Neural progenitor cell (in vitro differentiated cells): ENCODE data around the gene PLD4. TPM values are rescaled to one million over a fixed set of nuclear protein-coding genes. Genes with fewer than 3 reads are reported as not detected.
A peak's percentile ranks its signal among the peaks of the same experiment; 100 is the strongest.

ENCODE experiments used
- DNase-seq: peaks from one replicate; pipeline ENCODE4 v3.0.0-alpha.2; 2016; ENCODE audit warnings: low spot score
- H2AFZ ChIP-seq: fragments of 200-600 bp; sonication (generic); replicated peaks from 2 replicates; pipeline ENCODE4 v1.6.1; 2016; ENCODE audit warnings: antibody characterized with exemption
- H3F3A ChIP-seq: fragments of 200-600 bp; sonication (generic); 2 replicates; pipeline ENCODE4 v1.6.1; 2016; ENCODE audit warnings: antibody characterized with exemption, low read depth
- H3K27ac ChIP-seq: fragments of 200-600 bp; sonication (generic); 2 replicates; pipeline ENCODE4 v1.5.1; 2016; ENCODE audit warnings: mild to moderate bottlenecking
- H3K27me3 ChIP-seq: fragments of 200-600 bp; sonication (generic); 2 replicates; pipeline ENCODE4 v1.6.1; 2016; ENCODE audit warnings: mild to moderate bottlenecking, moderate library complexity
- H3K36me3 ChIP-seq: fragments of 200-600 bp; sonication (generic); 2 replicates; pipeline ENCODE4 v1.5.1; 2016
- H3K4me1 ChIP-seq: fragments of 200-600 bp; sonication (generic); 2 replicates; pipeline ENCODE4 v1.6.1; 2016; ENCODE audit warnings: mixed run types
- H3K4me2 ChIP-seq: fragments of 200-600 bp; sonication (generic); 2 replicates; pipeline ENCODE4 v1.6.1; 2016
- H3K4me3 ChIP-seq: fragments of 200-600 bp; sonication (generic); 2 replicates; pipeline ENCODE4 v1.5.1; 2016
- H3K79me2 ChIP-seq: fragments of 200-600 bp; sonication (generic); 2 replicates; pipeline ENCODE4 v1.6.1; 2016; ENCODE audit warnings: low read depth
- H3K9ac ChIP-seq: fragments of 200-600 bp; sonication (generic); 2 replicates; pipeline ENCODE4 v1.6.1; 2016
- H3K9me3 ChIP-seq: fragments of 200-600 bp; sonication (generic); 2 replicates; pipeline ENCODE4 v1.5.1; 2016; ENCODE audit warnings: low read depth
- H4K20me1 ChIP-seq: fragments of 200-600 bp; sonication (generic); 2 replicates; pipeline ENCODE4 v1.6.1; 2016; ENCODE audit warnings: low read depth
- H3K27ac Mint-ChIP-seq: 3 replicates; pipeline ENCODE4 v1.8.0; 2021; ENCODE audit warnings: mixed read lengths
- H3K27me3 Mint-ChIP-seq: 2 replicates; pipeline ENCODE4 v1.8.0; 2022; ENCODE audit warnings: low read depth, mild to moderate bottlenecking, inconsistent platforms, moderate library complexity, mixed read lengths; ENCODE audit not compliant: insufficient read depth
- H3K36me3 Mint-ChIP-seq: 3 replicates; pipeline ENCODE4 v1.8.0; 2021; ENCODE audit warnings: mixed read lengths
- H3K4me1 Mint-ChIP-seq: 3 replicates; pipeline ENCODE4 v1.8.0; 2021; ENCODE audit warnings: mixed read lengths
- H3K4me3 Mint-ChIP-seq: 3 replicates; pipeline ENCODE4 v1.8.0; 2021; ENCODE audit warnings: mild to moderate bottlenecking, moderate library complexity, mixed read lengths
- H3K9me3 Mint-ChIP-seq: 3 replicates; pipeline ENCODE4 v1.8.0; 2020; ENCODE audit warnings: mixed read lengths
- CTCF ChIP-seq: fragments of 200-600 bp; sonication (generic); IDR thresholded peaks from 2 replicates; pipeline ENCODE4 v1.5.1; 2017; ENCODE audit warnings: antibody characterized with exemption, mild to moderate bottlenecking
- EZH2 ChIP-seq: fragments of 200-600 bp; sonication (generic); IDR thresholded peaks from 2 replicates; pipeline ENCODE4 v1.6.1; 2017; ENCODE audit warnings: antibody characterized with exemption, mild to moderate bottlenecking, moderate library complexity
- EZH2phosphoT487 ChIP-seq: fragments of 200-600 bp; sonication (generic); IDR thresholded peaks from 2 replicates; pipeline ENCODE4 v1.6.1; 2017; ENCODE audit warnings: antibody characterized with exemption
- total RNA-seq: library from RNA; depleted of rRNA; stranded (reverse); fragments of >200 nt; gene quantifications from 2 replicates; pipeline ENCODE4 v1.2.3, GENCODE V29; 2015; ENCODE audit warnings: low replicate concordance

PLD4 gene
- total RNA-seq, 1 donor from 2014 or later, result not detected

GRCh38 chr14:104976198-104977007 is 51.7 kb downstream of the PLD4 start:
- H3K4me2 ChIP-seq, result no peak overlapping the region
- H3K4me1 ChIP-seq, result peaks cover 20% of the 10 kb centered on the region
- H3K36me3 ChIP-seq, result no peaks in the 10 kb centered on the region
- no peaks in the 10 kb centered on the region for H3K9me3 ChIP-seq
- TF ChIP-seq EZH2, result no peak
- no peak for TF ChIP-seq EZH2phosphoT487
- TF ChIP-seq CTCF, result peak; percentile 76
- Mint-ChIP-seq H3K4me3 (peak overlapping the region; percentile 78), H3K36me3 (no peaks in the 10 kb centered on the region), H3K27ac (no peak overlapping the region), H3K4me1 (peaks cover 27% of the 10 kb centered on the region), H3K9me3 (no peaks in the 10 kb centered on the region), H3K27me3 (peaks cover 24% of the 10 kb centered on the region)
- H4K20me1 ChIP-seq, result peaks cover 28% of the 10 kb centered on the region
- H3F3A ChIP-seq, result no peaks in the 10 kb centered on the region
- peak; percentile 85 for DNase-seq
- no peak overlapping the region for H3K4me3 ChIP-seq
- no peaks in the 10 kb centered on the region for H3K79me2 ChIP-seq
- H3K9ac ChIP-seq, result no peak overlapping the region
- no peak overlapping the region for H3K27ac ChIP-seq
- no peak overlapping the region for H2AFZ ChIP-seq
- H3K27me3 ChIP-seq, result peaks cover 54% of the 10 kb centered on the region

- Histone ChIP-seq H3K27ac (no peak overlapping the region), H3K79me2 (no peaks in the 10 kb centered on the region), H3K4me2 (peak overlapping the region; percentile 97), H3F3A (no peaks in the 10 kb centered on the region), H3K4me3 (peak overlapping the region; percentile 59), H3K36me3 (no peaks in the 10 kb centered on the region), H3K9me3 (no peaks in the 10 kb centered on the region), H2AFZ (no peak overlapping the region), H3K4me1 (peaks cover 20% of the 10 kb centered on the region), H3K9ac (no peak overlapping the region), H4K20me1 (peaks cover 28% of the 10 kb centered on the region), H3K27me3 (peaks cover 55% of the 10 kb centered on the region)
- Mint-ChIP-seq H3K27me3 (peaks cover 26% of the 10 kb centered on the region), H3K4me1 (peaks cover 27% of the 10 kb centered on the region), H3K36me3 (no peaks in the 10 kb centered on the region), H3K4me3 (peak overlapping the region; percentile 89), H3K27ac (no peak overlapping the region), H3K9me3 (no peaks in the 10 kb centered on the region)
- no peak for DNase-seq
- TF ChIP-seq EZH2phosphoT487, result no peak
- TF ChIP-seq EZH2, result no peak
- no peak for TF ChIP-seq CTCF
Observed at GRCh38 chr14:104977008-104977680, 52.5 kb downstream of the PLD4 start.

GRCh38 chr14:104977681-104978653 is 53.3 kb downstream of the PLD4 start, which contains the start of gene AHNAK2:
Gene AHNAK2 (minus strand): TSS chr14:104978374. CDS start chr14:104978237, 137 bp downstream.
- peaks cover 28% of the 10 kb centered on the region for H4K20me1 ChIP-seq
- Mint-ChIP-seq H3K27ac (no peak within 1 kb of the TSS), H3K27me3 (peaks cover 26% of the 10 kb centered on the region), H3K36me3 (no peaks in the 10 kb centered on the region), H3K4me3 (peak within 1 kb of the TSS; percentile 89), H3K4me1 (peaks cover 24% of the 10 kb centered on the region), H3K9me3 (no peaks in the 10 kb centered on the region)
- peaks cover 19% of the 10 kb centered on the region for H3K4me1 ChIP-seq
- H3F3A ChIP-seq, result no peaks in the 10 kb centered on the region
- H3K9ac ChIP-seq, result no peak within 1 kb of the TSS
- H3K9me3 ChIP-seq, result no peaks in the 10 kb centered on the region
- H3K79me2 ChIP-seq, result no peaks in the 10 kb centered on the region
- TF ChIP-seq CTCF, result no peak
- no peak for TF ChIP-seq EZH2phosphoT487
- TF ChIP-seq EZH2, result no peak
- H3K4me3 ChIP-seq, result peak within 1 kb of the TSS; percentile 59
- no peaks in the 10 kb centered on the region for H3K36me3 ChIP-seq
- H3K27ac ChIP-seq, result no peak within 1 kb of the TSS
- peak within 1 kb of the TSS; percentile 76 for H2AFZ ChIP-seq
- peaks cover 55% of the 10 kb centered on the region for H3K27me3 ChIP-seq
- DNase-seq, result peak; percentile 96
- H3K4me2 ChIP-seq, result peak within 1 kb of the TSS; percentile 97
